Neural cell (in vitro differentiated cells): ENCODE data around the gene BCL2A1. TPM values are rescaled to one million over a fixed set of nuclear protein-coding genes. Genes with fewer than 3 reads are reported as not detected.
"Not testable (repeated sequence)": the region's sequence is repeated elsewhere in the genome, so short reads cannot be mapped to it uniquely, and the experiment has no call there.

ENCODE experiments used
- H2AFZ ChIP-seq: fragments of 200-600, 300-800 bp; sonication (generic), shearing (Covaris generic); 2 replicates; pipeline ENCODE4 v1.6.0; 2014; ENCODE audit warnings: low read depth, mild to moderate bottlenecking, antibody characterized with exemption, low read length, moderate library complexity
- H3F3A ChIP-seq: fragments of 200-600 bp; shearing (Covaris generic); 2 replicates; pipeline ENCODE4 v1.6.1; 2016; ENCODE audit warnings: mild to moderate bottlenecking, moderate library complexity, mixed read lengths, antibody characterized with exemption, low read length; ENCODE audit not compliant: insufficient read depth, poor library complexity, severe bottlenecking
- H3K27ac ChIP-seq: fragments of 200-600, 300-800 bp; sonication (generic), shearing (Covaris generic); 2 replicates; pipeline ENCODE4 v1.5.1; 2014; ENCODE audit warnings: mild to moderate bottlenecking, low read length, moderate library complexity
- H3K27me3 ChIP-seq: fragments of 300-800, 200-600 bp; sonication (generic), shearing (Covaris generic); 2 replicates; pipeline ENCODE4 v1.6.0; 2014; ENCODE audit warnings: mild to moderate bottlenecking, low read depth, low read length, moderate library complexity; ENCODE audit not compliant: insufficient read depth
- H3K36me3 ChIP-seq: fragments of 300-800, 200-600 bp; sonication (generic), shearing (Covaris generic); 2 replicates; pipeline ENCODE4 v1.5.1; 2014; ENCODE audit warnings: mild to moderate bottlenecking, antibody characterized with exemption, low read length, moderate library complexity; ENCODE audit not compliant: insufficient read depth
- H3K4me2 ChIP-seq: fragments of 300-800, 200-600 bp; sonication (generic), shearing (Covaris generic); 2 replicates; pipeline ENCODE4 v1.6.0; 2014; ENCODE audit warnings: mild to moderate bottlenecking, low read length
- H3K4me3 ChIP-seq: fragments of 300-800, 200-600 bp; sonication (generic), shearing (Covaris generic); 2 replicates; pipeline ENCODE4 v1.5.1; 2014; ENCODE audit warnings: mild to moderate bottlenecking, low read length, moderate library complexity
- H3K79me2 ChIP-seq: fragments of 200-600 bp; shearing (Covaris generic); replicated peaks from 2 replicates; pipeline ENCODE4 v1.6.0; 2014; ENCODE audit warnings: mild to moderate bottlenecking, low read length, moderate library complexity; ENCODE audit not compliant: insufficient read depth
- H3K9ac ChIP-seq: fragments of 300-800, 200-600 bp; sonication (generic), shearing (Covaris generic); 2 replicates; pipeline ENCODE4 v1.6.1; 2016; ENCODE audit warnings: mild to moderate bottlenecking, low read length, mixed read lengths
- H3K9me2 ChIP-seq: fragments of 200-600 bp; shearing (Covaris generic); 2 replicates; pipeline ENCODE4 v1.6.1; 2016; ENCODE audit warnings: mild to moderate bottlenecking, low read length, mixed read lengths; ENCODE audit not compliant: insufficient read depth
- H3K9me3 ChIP-seq: fragments of 200-600, 300-800 bp; sonication (generic), shearing (Covaris generic); 2 replicates; pipeline ENCODE4 v1.6.1; 2016; ENCODE audit warnings: mild to moderate bottlenecking, mixed run types, low read length, moderate library complexity, mixed read lengths
- H4K20me1 ChIP-seq: fragments of 200-600 bp; shearing (Covaris generic); 2 replicates; pipeline ENCODE4 v1.6.1; 2016; ENCODE audit warnings: mild to moderate bottlenecking, mixed run types; ENCODE audit not compliant: insufficient read depth
- EZH2 ChIP-seq: fragments of 200-600, 300-800 bp; shearing (Covaris generic), sonication (generic); IDR thresholded peaks from 2 replicates; pipeline ENCODE4 v1.6.1; 2014; ENCODE audit warnings: antibody characterized with exemption, low read length, borderline replicate concordance, mild to moderate bottlenecking; ENCODE audit not compliant: insufficient read depth, poor library complexity, severe bottlenecking
- MXI1 ChIP-seq: fragments of 450-650 bp; conservative IDR thresholded peaks from 2 replicates; pipeline ENCODE4 v1.6.1; 2014; ENCODE audit warnings: antibody characterized with exemption, mild to moderate bottlenecking; ENCODE audit not compliant: poor library complexity, severe bottlenecking
- POLR2AphosphoS5 ChIP-seq: IDR thresholded peaks from 2 replicates; pipeline ENCODE4 v1.6.1; 2012
- RAD21 ChIP-seq: fragments of 450-650 bp; conservative IDR thresholded peaks from 2 replicates; pipeline ENCODE4 v1.6.1; 2014; ENCODE audit warnings: antibody characterized with exemption, mild to moderate bottlenecking, moderate library complexity
- REST ChIP-seq: IDR thresholded peaks from 2 replicates; pipeline ENCODE4 v1.6.1; 2012; ENCODE audit warnings: borderline replicate concordance
- SMC3 ChIP-seq: fragments of 450-650 bp; conservative IDR thresholded peaks from 2 replicates; pipeline ENCODE4 v1.6.1; 2014; ENCODE audit warnings: antibody characterized with exemption, mild to moderate bottlenecking, moderate library complexity; ENCODE audit not compliant: poor library complexity
- TAF1 ChIP-seq: IDR thresholded peaks from 2 replicates; pipeline ENCODE4 v1.6.1; 2012; ENCODE audit warnings: low read depth
- polyA minus RNA-seq: library from RNA; depleted of rRNA, polyadenylated mRNA; stranded (reverse); fragments of >200 nt; gene quantifications from 2 replicates; pipeline ENCODE4 v1.2.3, GENCODE V29; 2014
- polyA plus RNA-seq: library from polyadenylated mRNA; depleted of rRNA; stranded (reverse); fragments of >200 nt; gene quantifications from 2 replicates; pipeline ENCODE4 v1.2.3, GENCODE V29; 2014

Gene BCL2A1
- not detected in 2 replicates for polyA plus RNA-seq
- not detected in 2 replicates for polyA minus RNA-seq

GRCh38 chr15:79970624-79971434, at the start of gene BCL2A1:
Gene BCL2A1, minus strand, starts transcription at chr15:79971196. Its CDS starts 77 bp downstream, at chr15:79971119.
- Histone ChIP-seq H3K79me2 (no peaks in the 10 kb centered on the region), H3K4me3 (no peak within 1 kb of the TSS), H3K9me2 (no peaks in the 10 kb centered on the region)

GRCh38 chr15:80020731-80021130, 49.7 kb upstream of the BCL2A1 start:
- no peaks in the 10 kb centered on the region for H3K36me3 ChIP-seq
- H3K79me2 ChIP-seq = no peaks in the 10 kb centered on the region
- no peaks in the 10 kb centered on the region for H4K20me1 ChIP-seq
- no peaks in the 10 kb centered on the region for H3F3A ChIP-seq
- H3K27me3 ChIP-seq = no peaks in the 10 kb centered on the region
- TF ChIP-seq EZH2 = no peak
- no peak overlapping the region for H3K4me3 ChIP-seq
- H3K9me2 ChIP-seq = no peaks in the 10 kb centered on the region
- H3K4me2 ChIP-seq = no peak overlapping the region
- H2AFZ ChIP-seq = no peak overlapping the region
- no peak overlapping the region for H3K9ac ChIP-seq
- no peaks in the 10 kb centered on the region for H3K9me3 ChIP-seq
- H3K27ac ChIP-seq = no peak overlapping the region

More at GRCh38 chr15:79970624-79971434, at the start of gene BCL2A1:
- H3K9me3 ChIP-seq = no peaks in the 10 kb centered on the region
- no peaks in the 10 kb centered on the region for H4K20me1 ChIP-seq
- no peak within 1 kb of the TSS for H3K9ac ChIP-seq
- H3K27ac ChIP-seq = no peak within 1 kb of the TSS
- H3F3A ChIP-seq = no peaks in the 10 kb centered on the region
- H3K36me3 ChIP-seq = no peaks in the 10 kb centered on the region
- TF ChIP-seq MXI1 = no peak
- no peak for TF ChIP-seq RAD21
- TF ChIP-seq POLR2AphosphoS5 = no peak
- no peak for TF ChIP-seq EZH2
- TF ChIP-seq TAF1 = no peak
- TF ChIP-seq SMC3 = no peak
- no peak for TF ChIP-seq REST
- H2AFZ ChIP-seq = no peak within 1 kb of the TSS
- H3K4me2 ChIP-seq = no peak within 1 kb of the TSS
- H3K27me3 ChIP-seq = no peaks in the 10 kb centered on the region

GRCh38 chr15:80020149-80020548, 49.2 kb upstream of the BCL2A1 start:
- not testable (repeated sequence) for H3K4me2 ChIP-seq, H3F3A ChIP-seq, H2AFZ ChIP-seq, H3K9me3 ChIP-seq, H3K27ac ChIP-seq, H3K36me3 ChIP-seq, H3K4me3 ChIP-seq, H3K27me3 ChIP-seq, H4K20me1 ChIP-seq, H3K79me2 ChIP-seq, H3K9me2 ChIP-seq, H3K9ac ChIP-seq
